GM15510 (cell line): ENCODE results near the gene RNU6-9.

Experiments
- POLR2A ChIP-seq: IDR thresholded peaks from 3 replicates; pipeline ENCODE4 v1.6.1; 2011; ENCODE audit warnings: borderline replicate concordance; ENCODE audit not compliant: insufficient read length; ENCODE audit errors: extremely low read depth

RNU6-9 gene

GRCh38 chr19:887072-887471, 6.2 kb upstream of the RNU6-9 start:
- TF ChIP-seq POLR2A: no peak

- TF ChIP-seq POLR2A: no peak
These were observed 5.7 kb upstream of the RNU6-9 start for GRCh38 chr19:887599-887998.

DNA sequence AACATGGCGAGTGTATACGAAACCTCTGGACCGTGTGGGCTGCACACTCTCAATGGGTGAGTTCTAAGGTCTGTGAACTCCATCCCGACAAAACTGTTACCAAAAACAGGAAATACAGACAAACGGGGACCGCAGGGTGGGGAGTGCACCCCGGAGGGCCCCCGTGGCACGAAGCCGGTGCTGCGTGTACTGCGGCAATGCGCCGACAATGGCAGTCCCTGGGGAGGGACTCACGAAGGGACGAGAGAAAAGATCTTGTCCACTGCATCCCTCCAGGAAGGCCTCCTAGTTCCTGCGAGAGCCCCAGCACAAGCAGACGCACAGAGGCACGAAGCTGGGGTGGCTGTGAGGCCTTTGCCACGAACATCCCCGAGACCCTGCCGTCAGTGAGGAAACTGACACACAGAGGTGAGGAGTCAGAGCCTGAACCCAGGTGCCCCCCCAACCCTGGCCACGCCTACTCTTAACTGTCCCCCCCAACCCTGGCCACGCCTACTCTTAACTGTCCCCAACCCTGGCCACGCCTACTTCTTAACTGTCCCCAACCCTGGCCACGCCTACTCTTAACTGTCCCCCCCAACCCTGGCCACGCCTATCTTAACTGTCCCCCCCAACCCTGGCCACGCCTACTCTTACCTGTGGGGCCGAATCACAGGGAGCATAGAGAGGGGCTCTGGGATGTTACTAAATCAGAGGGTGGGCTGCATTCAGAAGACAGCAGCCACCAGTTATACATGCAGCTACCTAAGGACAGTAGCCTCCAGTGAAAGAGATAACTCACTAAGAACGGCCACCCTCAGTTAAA, 4.5 kb upstream of the RNU6-9 start:
- no peak for TF ChIP-seq POLR2A

- no peak for TF ChIP-seq POLR2A
These were observed 3.5 kb upstream of the RNU6-9 start for GRCh38 chr19:889662-890295.

DNA sequence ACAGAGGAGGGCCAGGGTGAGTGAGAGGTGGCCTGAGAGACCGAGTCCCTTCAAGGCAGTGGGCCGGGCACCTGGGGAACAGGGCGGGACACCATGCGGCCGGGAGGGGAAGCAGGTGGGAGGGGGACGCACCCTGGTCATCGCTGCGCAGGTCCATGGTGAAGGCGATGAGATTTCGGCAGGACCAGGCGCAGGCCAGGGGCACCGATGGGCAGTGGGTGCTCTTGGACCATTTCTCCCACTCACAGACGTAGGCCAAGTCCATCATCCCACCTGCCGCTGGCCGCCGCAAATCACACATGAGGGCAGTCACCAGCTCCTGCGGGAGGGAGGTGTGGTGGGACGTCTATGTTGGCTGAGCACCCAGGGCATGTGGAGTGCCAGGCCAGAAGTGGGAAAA, 2.5 kb upstream of the RNU6-9 start:
- TF ChIP-seq POLR2A: no peak

- TF ChIP-seq POLR2A: no peak
These were observed 916 bp upstream of the RNU6-9 start for GRCh38 chr19:892243-892893.

DNA sequence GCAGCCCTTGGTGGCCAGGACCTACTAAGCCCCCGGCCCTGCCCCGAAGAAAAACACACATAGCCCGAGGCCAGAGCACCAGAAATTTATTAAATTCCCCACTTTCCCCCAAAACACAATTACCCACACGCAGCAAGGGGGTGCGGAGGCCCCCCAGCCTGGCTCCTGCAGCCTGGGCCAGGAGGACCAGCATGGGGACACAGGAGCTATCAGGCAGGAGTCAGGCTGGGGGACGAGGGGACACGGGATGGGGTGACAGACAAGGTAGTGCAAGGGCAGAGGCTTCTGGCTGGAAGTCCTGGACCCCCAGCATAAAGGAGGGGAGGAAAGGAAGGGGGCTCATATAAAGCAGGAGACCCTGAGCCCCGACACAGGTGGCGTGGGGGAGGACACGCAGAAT, 3.1 kb downstream of the RNU6-9 start:
- no peak for TF ChIP-seq POLR2A

GRCh38 chr19:896999-897398, 3.7 kb downstream of the RNU6-9 start:
- no peak for TF ChIP-seq POLR2A

DNA sequence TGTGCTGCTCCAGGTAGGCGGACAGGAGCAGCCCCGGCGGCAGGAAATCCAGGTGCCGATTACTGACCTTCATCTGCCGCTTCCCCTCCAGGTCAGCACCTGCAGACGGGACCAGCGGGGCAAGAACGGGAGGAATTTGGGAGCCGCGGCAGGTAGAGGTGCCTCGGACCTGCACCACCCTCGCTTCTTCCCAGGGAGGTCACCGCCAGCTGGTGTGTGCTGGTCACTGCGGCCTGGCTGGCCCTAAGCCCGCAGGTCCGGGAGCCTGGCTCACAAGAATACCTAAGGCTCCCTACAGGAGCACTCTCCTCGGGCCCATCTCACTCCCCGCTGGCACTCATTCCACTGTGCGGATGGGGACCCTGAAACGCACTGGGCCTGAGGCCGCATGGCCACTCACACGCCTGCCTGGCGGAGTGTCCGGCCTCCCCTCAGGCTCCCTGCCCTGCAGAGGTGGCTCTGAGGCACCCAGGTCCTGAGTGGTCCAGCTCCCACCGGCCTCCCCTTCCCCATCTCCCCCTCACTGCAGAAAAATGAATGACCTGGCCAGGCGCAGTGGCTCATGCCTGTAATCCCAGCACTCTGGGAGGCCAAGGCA, 4.3 kb downstream of the RNU6-9 start:
- TF ChIP-seq POLR2A: no peak

GRCh38 chr19:898663-899062, 5.4 kb downstream of the RNU6-9 start:
- TF ChIP-seq POLR2A: no peak

GRCh38 chr19:899336-900042, 6.2 kb downstream of the RNU6-9 start:
- TF ChIP-seq POLR2A: no peak

GRCh38 chr19:900043-900301, 6.7 kb downstream of the RNU6-9 start:
- TF ChIP-seq POLR2A: no peak

DNA sequence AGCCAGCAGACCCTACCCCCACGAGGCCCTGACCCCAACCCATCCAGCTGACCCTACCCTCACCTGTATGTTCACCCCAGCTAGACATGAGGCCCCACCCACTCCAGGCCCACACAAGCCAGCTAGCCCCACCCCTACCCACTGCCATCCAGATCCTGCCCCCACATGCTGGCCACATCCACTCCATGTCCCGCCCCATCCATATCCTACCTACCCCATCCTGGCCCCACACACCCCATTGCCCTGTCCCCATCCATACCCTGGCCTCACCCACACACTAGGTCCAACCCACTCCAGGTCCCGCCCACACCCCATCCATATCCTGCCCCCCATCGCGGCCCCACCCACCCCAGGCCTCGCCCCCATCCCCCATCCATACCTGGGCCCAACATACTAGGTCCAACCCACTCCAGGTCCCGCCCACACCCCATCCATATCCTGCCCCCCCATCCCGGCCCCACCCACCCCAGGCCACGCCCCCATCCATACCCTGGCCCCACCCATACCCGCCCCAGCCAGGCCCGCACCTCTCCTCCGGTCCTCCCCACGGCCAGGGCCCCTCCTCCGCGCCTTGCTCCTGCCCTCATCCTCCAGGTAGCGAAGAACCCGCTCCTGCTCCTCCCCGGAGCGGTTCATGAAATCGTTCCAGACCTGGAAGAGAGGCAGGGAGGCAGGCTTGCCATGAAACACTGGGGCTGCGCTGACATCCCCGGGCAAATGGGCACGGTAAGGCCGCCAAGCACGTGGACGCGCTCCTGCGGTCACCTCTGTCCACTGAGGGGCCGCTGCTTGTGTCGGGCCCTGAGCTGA, 7.2 kb downstream of the RNU6-9 start:
- no peak for TF ChIP-seq POLR2A
